Fibroblast of upper back skin (primary cell): ENCODE results near the gene TSPAN5.

Experiments
- DNase-seq: peaks from one replicate; pipeline ENCODE4 v3.0.0-alpha.2; 2013

Gene TSPAN5

DNA sequence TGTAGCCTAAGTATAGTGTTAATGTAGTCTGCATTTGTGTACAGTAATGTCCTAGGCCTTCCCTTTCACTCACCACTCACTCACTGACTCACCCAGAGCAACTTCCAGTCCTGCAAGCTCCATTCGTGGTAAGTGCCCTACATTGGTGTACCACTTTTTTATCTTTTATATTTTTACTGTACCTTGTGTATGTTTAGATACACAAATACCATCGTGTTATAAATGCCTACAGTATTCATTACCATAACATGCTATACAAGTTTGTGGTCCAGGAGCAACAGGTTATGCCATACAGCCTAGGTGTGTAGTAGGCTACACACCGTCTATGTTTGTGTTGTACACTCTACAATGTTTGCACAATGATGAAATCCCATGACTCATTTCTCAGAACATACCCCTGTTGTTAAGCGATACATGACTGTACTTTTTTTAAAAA, 15.4 kb downstream of the TSPAN5 start:
- peak; percentile 59 for DNase-seq

- no peak for DNase-seq
These were observed 16.3 kb downstream of the TSPAN5 start for GRCh38 chr4:98641906-98642668.

DNA sequence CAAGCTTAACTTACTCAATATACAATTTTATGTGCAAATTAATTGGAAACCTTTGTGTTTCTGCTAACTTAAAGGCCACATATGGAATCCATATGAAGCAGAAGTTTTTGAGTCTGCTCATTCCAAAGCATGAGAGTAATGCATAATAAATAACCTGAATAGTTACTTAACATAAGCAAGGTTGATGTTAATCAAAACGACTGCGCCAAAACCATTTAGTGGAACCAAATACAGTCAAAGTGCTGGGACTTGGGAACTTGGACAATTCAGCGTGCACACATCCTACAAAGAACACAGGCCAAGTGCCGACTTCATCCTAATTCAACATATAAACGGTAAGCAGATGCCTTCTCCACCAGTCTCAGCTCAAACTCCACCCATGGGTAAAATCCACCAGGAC, 17.0 kb downstream of the TSPAN5 start:
- peak; percentile 89 for DNase-seq

DNA sequence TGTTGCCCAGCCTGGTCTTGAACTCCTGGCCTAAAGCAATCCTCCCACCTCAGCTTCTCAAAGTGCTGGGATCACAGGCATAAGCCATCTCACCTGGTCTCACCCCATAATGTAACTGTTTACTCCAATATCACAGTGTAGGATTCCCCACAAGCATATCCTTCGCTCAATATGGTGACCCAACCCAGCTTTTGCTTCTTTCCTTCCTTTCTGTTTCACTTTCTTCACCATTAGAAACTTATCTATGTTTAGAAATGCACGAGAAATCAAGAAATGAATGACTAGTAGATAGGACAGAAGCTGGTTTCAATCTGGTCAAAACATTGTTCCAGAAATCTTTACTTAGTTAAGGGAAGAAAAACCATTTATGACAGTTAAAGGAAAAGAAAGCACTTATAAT, 18.9 kb downstream of the TSPAN5 start:
- DNase-seq = no peak

DNA sequence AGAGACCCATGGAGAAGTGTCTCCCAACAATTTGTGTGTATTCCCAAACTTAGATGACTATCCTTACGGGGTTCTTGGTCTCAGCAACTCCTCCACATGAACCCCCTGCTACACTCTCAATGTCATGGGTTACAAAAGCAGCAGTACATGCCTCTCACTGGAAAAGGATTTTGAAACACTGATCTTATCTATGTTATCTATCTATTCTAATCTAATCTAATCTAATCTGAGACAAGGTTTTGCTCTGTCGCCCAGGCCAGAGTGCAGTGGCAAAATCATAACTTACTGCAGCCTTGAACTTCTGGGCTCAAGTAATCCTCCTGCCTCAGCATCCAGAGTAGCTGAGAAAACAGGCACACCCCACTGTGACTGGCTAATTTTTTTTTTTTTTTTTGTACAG, 19.3 kb downstream of the TSPAN5 start:
- no peak for DNase-seq

DNA sequence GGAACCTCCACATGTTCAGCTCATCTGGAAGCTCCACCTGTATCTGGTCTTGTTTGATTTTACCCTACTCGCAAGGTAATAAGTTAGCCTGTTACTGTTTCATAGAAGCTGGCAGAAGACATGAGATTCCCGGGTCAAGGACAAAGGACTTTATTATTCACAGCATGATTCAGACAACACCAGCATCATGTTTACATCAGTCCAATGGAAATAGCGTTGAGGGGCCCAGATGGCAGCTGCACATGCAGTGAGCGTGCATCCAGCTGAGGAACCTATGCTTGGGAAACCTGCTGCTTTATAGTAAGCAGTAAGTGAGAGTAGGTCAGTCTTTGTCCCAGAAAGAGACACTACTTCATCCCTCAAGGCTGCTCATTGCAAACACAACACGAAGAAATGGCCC, 19.8 kb downstream of the TSPAN5 start:
- no peak for DNase-seq

GRCh38 chr4:98634061-98634460, 24.4 kb downstream of the TSPAN5 start:
- DNase-seq = no peak

DNA sequence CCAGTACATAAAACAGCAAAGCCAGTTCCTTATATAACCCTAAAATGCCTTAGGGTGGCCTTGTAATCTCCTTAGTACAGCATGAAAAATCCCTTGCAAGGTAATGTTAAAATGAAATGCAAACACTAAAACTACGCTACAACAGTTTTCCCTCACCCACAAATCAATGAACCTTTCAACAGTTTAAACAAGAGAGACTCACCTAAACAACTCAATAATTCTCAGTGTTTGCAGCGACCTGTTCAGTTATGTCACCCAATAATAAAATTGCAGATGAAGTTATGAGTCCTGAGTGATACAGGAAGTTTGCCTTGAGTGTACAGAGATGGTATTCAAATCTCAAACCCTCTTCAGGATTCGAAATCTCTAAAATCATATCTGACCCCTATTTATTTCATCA, 25.3 kb downstream of the TSPAN5 start:
- no peak for DNase-seq

DNA sequence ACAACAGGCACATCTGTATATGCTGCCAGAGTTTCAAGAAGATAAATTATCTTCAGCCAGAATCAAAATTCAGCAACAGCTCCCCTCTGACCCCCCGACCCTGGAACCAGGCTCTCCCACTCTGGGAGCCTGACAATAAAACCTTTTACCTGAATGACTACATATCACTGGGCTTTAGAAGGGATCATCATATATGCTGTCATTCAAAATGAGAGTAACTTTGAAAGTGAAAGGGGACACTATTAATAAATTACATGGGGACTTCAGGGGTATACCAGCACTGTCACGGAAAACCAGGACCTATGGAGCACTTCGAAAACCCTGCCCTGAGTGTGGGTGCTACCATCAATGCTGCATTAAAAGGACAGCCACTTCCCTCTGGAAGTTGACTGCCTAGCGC, 26.2 kb downstream of the TSPAN5 start:
- DNase-seq = no peak

DNA sequence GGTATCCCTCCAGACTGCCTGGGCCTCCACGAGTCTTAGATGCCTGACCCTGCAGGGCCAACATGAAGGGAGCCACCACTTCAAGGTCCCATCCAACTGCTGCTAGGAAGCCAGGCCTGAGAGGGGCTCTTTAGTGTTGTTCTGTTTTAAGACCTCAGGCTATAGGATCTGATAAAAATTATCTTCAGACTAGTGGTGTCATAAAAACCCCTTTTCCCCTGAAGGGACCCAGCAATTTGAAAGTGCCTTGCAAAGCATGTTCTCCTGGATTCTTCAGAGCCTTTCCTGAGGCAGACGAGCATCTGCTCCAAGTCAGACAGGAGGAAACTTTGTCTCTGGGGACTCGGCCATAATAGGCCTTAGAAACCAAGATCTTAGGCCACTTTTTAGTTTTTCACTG, 26.9 kb downstream of the TSPAN5 start:
- DNase-seq = no peak

GRCh38 chr4:98630737-98631454, 27.5 kb downstream of the TSPAN5 start:
- DNase-seq = no peak

GRCh38 chr4:98627531-98628257, 30.7 kb downstream of the TSPAN5 start:
- peak; percentile 76 for DNase-seq

DNA sequence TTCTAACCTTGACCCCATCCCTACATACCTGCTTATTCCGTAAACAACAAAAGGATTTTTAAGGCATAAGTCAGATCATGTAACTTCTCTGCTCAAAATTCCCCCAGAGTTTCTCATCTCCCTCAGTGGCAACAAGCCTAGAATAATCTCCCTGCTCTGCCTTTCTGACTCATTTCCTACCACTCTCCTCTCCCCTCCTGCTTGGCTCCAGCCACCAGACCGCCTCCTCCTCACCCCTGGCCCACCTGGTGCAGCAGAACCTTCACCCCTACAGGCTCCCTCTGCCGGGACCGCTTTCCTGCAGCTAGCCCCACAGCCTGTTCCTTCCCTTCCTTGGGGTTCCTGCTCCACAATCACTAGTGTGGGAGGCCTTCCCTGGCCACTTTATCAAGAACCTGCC, 32.1 kb downstream of the TSPAN5 start:
- peak; percentile 91 for DNase-seq

DNA sequence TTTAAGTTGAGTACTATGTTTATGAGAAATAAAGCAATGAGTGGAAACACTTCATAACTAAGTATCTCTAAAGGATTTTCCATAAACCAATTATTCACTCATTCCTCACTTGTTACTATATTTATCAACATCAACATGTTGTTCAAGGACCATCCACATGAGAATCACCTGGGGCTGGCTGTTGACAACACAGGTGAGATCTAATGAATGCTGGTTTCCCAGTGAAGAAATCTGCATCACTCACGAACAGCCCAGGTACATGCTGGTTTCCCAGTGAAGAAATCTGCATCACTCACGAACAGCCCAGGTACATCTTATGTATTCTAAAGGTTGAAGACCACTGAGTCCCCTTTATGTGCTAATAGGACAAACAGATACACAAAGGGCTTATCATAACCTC, 32.5 kb downstream of the TSPAN5 start:
- no peak for DNase-seq

- DNase-seq = no peak
These were observed 33.0 kb downstream of the TSPAN5 start for GRCh38 chr4:98625399-98625798.

- DNase-seq = no peak
These were observed 33.8 kb downstream of the TSPAN5 start for GRCh38 chr4:98624642-98625041.

DNA sequence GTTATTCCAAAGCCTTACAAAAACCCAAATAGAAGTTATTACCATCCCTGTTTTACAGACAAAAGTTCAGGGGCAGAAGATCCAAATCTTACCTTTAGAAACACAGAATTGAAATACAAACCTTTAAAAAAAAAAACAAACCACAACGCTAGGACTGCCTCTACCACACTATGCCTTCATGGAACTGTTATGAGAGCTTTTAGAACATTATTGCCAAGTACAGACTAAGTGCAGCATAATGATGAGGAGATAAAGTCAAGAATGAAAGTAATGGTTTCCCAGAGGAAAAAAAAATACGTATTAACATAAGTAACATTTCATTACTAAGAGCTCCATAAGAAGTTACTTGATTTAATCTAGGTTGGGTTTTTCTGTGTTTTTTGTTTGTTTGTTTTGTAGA, 34.3 kb downstream of the TSPAN5 start:
- DNase-seq = no peak

- DNase-seq = no peak
These were observed 35.1 kb downstream of the TSPAN5 start for GRCh38 chr4:98623126-98623802.

DNA sequence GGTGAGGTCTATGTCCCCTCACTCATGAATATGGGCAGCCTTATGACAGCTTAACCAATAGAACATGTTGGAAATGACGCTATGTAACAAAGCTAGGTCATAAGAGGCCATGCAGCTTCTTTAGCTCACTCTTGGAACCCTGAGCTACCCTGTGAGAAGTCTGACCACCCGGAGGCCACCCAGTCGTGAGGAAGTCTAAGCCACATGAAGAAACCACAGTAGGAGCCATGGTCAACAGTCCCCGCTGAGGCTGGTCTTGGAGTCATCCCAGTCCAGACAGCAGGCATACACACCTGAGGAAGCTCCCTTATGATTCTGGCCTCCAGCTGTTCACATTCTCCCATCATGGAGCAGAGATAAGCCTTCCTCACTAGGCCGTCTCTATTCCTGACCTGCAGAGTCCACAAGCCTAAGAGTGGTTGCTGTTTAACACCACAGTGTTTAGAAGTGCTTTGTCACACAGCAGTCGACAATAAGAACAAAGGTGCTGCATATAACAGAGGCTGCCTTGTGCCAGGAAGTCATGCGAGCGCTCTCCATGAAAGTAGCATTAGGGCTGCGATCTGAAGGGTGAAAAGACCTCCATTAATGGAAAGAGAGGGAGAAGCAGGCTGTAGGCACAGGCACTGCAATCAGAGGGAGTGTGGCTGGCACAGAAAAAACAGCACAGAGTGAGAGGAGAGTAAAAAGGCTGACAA, 38.2 kb downstream of the TSPAN5 start:
- DNase-seq = no peak

GRCh38 chr4:98619180-98619579, 39.2 kb downstream of the TSPAN5 start:
- no peak for DNase-seq

DNA sequence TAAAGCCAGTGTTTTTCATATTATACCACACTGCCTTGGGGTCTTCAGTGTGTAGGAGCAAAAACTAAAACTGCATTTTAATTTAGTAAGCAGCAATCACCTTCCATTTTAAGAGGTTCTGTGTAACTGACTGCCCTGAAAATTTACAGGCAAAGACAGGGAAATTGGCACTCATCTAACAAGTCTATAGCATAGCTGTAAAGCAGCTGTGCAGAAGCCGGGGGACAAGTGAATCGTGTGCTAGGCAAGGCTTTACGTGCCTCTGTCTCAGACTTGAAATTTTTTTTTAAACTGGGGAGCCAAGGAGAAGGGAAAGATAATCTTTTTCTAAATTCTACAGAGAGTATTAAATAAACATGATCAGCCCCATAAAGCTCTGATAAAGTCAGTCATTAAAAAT, 39.7 kb downstream of the TSPAN5 start:
- no peak for DNase-seq

- no peak for DNase-seq
These were observed 40.9 kb downstream of the TSPAN5 start for GRCh38 chr4:98617358-98618047.
